HG02840 (cell line): ENCODE data around the gene GRHPR.
A peak's percentile ranks its signal among the peaks of the same experiment; 100 is the strongest.

Experiments used
- ATAC-seq: cut with Tn5 transposase; IDR thresholded peaks from one replicate; pipeline ENCODE4 v1.9.1; 2021; ENCODE audit warnings: mild to moderate bottlenecking, moderate library complexity, moderate number of reproducible peaks; ENCODE audit not compliant: unreplicated experiment, low FRiP score

The GRHPR gene

GRCh38 chr9:37422289-37423104 is at the start of gene GRHPR:
Gene GRHPR (plus strand): TSS chr9:37422696. CDS start chr9:37422751, 55 bp downstream.
- ATAC-seq, result peak; percentile 88

- no peak for ATAC-seq
These were observed 49.7 kb upstream of the GRHPR start for GRCh38 chr9:37372839-37373238.

GRCh38 chr9:37373621-37374020 is 48.9 kb upstream of the GRHPR start:
- ATAC-seq, result no peak

- no peak for ATAC-seq
These were observed 47.6 kb upstream of the GRHPR start for GRCh38 chr9:37374892-37375291.

GRCh38 chr9:37377688-37378612 is 44.5 kb upstream of the GRHPR start:
- ATAC-seq, result peak; percentile 42

GRCh38 chr9:37378613-37379004 is 43.9 kb upstream of the GRHPR start:
- ATAC-seq, result no peak

GRCh38 chr9:37379835-37380234 is 42.7 kb upstream of the GRHPR start:
- ATAC-seq, result no peak

- ATAC-seq, result no peak
These were observed 41.9 kb upstream of the GRHPR start for GRCh38 chr9:37380570-37380969.

GRCh38 chr9:37381094-37381741 is 41.3 kb upstream of the GRHPR start:
- ATAC-seq, result no peak

GRCh38 chr9:37382161-37382981 is 40.1 kb upstream of the GRHPR start:
- ATAC-seq, result no peak

GRCh38 chr9:37382982-37383357 is 39.5 kb upstream of the GRHPR start:
- no peak for ATAC-seq

GRCh38 chr9:37383393-37383792 is 39.1 kb upstream of the GRHPR start:
- no peak for ATAC-seq

- no peak for ATAC-seq
These were observed 38.4 kb upstream of the GRHPR start for GRCh38 chr9:37383876-37384746.

GRCh38 chr9:37385286-37385685 is 37.2 kb upstream of the GRHPR start:
- no peak for ATAC-seq

- no peak for ATAC-seq
These were observed 35.5 kb upstream of the GRHPR start for GRCh38 chr9:37386988-37387387.

GRCh38 chr9:37390759-37391158 is 31.7 kb upstream of the GRHPR start:
- ATAC-seq, result peak; percentile 69

GRCh38 chr9:37392272-37392671 is 30.2 kb upstream of the GRHPR start:
- no peak for ATAC-seq

- ATAC-seq, result no peak
These were observed 27.3 kb upstream of the GRHPR start for GRCh38 chr9:37395229-37395628.

- no peak for ATAC-seq
These were observed 26.8 kb upstream of the GRHPR start for GRCh38 chr9:37395663-37396062.
